Measurements from ENCODE around the gene DPF3. TPM values are rescaled to one million over a fixed set of nuclear protein-coding genes. Genes with fewer than 3 reads are reported as not detected.

The DPF3 gene
- total and polyA plus RNA-seq, 2 donors from 2014 or later, result 2.3 to 2.8 TPM

- intact Hi-C loops (cut with DNase I), result no loop called here
- no peak for FAIRE-seq
Observed at GRCh38 chr14:72657214-72657921, 236.5 kb downstream of the DPF3 start.

GRCh38 chr14:72653026-72653425 is 240.9 kb downstream of the DPF3 start:
- H3K36me3 ChIP-seq (ENCODE audit: control insufficient read depth in 2 of 3, insufficient read depth in 3 of 3, low read length in 3 of 3), result no peaks in the 10 kb centered on the region
- H3K27ac ChIP-seq (ENCODE audit: low read depth in 2 of 2, low read length in 2 of 2), result no peak overlapping the region
- intact Hi-C loops (cut with DNase I), result no loop called here
- DNase-seq (no peak), FAIRE-seq (no peak)
- no peaks in the 10 kb centered on the region for H3K4me1 ChIP-seq (ENCODE audit: control insufficient read depth in 2 of 3, insufficient read depth in 2 of 3, low read depth in 1 of 3, low read length in 3 of 3)
- no peaks in the 10 kb centered on the region for H3K27me3 ChIP-seq (ENCODE audit: control insufficient read depth, insufficient read depth, low read length)
- no peak overlapping the region for H3K4me3 ChIP-seq (ENCODE audit: low read length in 3 of 3)
- H3K9ac ChIP-seq (ENCODE audit: low read length in 3 of 3), result no peak overlapping the region
- no peak for TF ChIP-seq CTCF (IDR thresholded peaks at IDR 0.05; ENCODE audit: borderline replicate concordance, extremely low read depth, insufficient read depth)
- no peaks in the 10 kb centered on the region for H3K9me3 ChIP-seq (ENCODE audit: control insufficient read depth in 2 of 3, insufficient read depth in 1 of 3, low read length in 3 of 3)

More at GRCh38 chr14:72657214-72657921, 236.5 kb downstream of the DPF3 start:
- no peak overlapping the region for H3K9ac ChIP-seq (ENCODE audit: low read length in 3 of 3)
- no peaks in the 10 kb centered on the region for H3K4me1 ChIP-seq (ENCODE audit: control insufficient read depth in 2 of 3, insufficient read depth in 2 of 3, low read depth in 1 of 3, low read length in 3 of 3)
- no peaks in the 10 kb centered on the region for H3K9me3 ChIP-seq (ENCODE audit: control insufficient read depth in 2 of 3, insufficient read depth in 1 of 3, low read length in 3 of 3)
- DNase-seq, result no peak
- no peaks in the 10 kb centered on the region for H3K36me3 ChIP-seq (ENCODE audit: control insufficient read depth in 2 of 3, insufficient read depth in 3 of 3, low read length in 3 of 3)
- no peaks in the 10 kb centered on the region for H3K27me3 ChIP-seq (ENCODE audit: control insufficient read depth, insufficient read depth, low read length)
- H3K4me3 ChIP-seq (ENCODE audit: low read length in 3 of 3), result no peak overlapping the region
- H3K27ac ChIP-seq (ENCODE audit: low read depth in 2 of 2, low read length in 2 of 2), result no peak overlapping the region
- TF ChIP-seq CTCF (IDR thresholded peaks at IDR 0.05; ENCODE audit: borderline replicate concordance, extremely low read depth, insufficient read depth), result no peak

- intact Hi-C loops (cut with DNase I), result no loop called here
- DNase-seq, result no peak
- Histone ChIP-seq H3K4me1 (ENCODE audit: control insufficient read depth in 2 of 3, insufficient read depth in 2 of 3, low read depth in 1 of 3, low read length in 3 of 3) (no peaks in the 10 kb centered on the region), H3K9ac (ENCODE audit: low read length in 3 of 3) (no peak overlapping the region), H3K27ac (ENCODE audit: low read depth in 2 of 2, low read length in 2 of 2) (no peak overlapping the region), H3K27me3 (ENCODE audit: control insufficient read depth, insufficient read depth, low read length) (no peaks in the 10 kb centered on the region), H3K9me3 (ENCODE audit: control insufficient read depth in 2 of 3, insufficient read depth in 1 of 3, low read length in 3 of 3) (no peaks in the 10 kb centered on the region), H3K4me3 (ENCODE audit: low read length in 3 of 3) (no peak overlapping the region), H3K36me3 (ENCODE audit: control insufficient read depth in 2 of 3, insufficient read depth in 3 of 3, low read length in 3 of 3) (no peaks in the 10 kb centered on the region)
- no peak for TF ChIP-seq CTCF (IDR thresholded peaks at IDR 0.05; ENCODE audit: borderline replicate concordance, extremely low read depth, insufficient read depth)
- no peak for FAIRE-seq
Observed at GRCh38 chr14:72652179-72652578, 241.7 kb downstream of the DPF3 start.

GRCh38 chr14:72651714-72652113 is 242.2 kb downstream of the DPF3 start:
- no peaks in the 10 kb centered on the region for H3K4me1 ChIP-seq (ENCODE audit: control insufficient read depth in 2 of 3, insufficient read depth in 2 of 3, low read depth in 1 of 3, low read length in 3 of 3)
- H3K9ac ChIP-seq (ENCODE audit: low read length in 3 of 3), result no peak overlapping the region
- no peaks in the 10 kb centered on the region for H3K27me3 ChIP-seq (ENCODE audit: control insufficient read depth, insufficient read depth, low read length)
- TF ChIP-seq CTCF (IDR thresholded peaks at IDR 0.05; ENCODE audit: borderline replicate concordance, extremely low read depth, insufficient read depth), result no peak
- H3K9me3 ChIP-seq (ENCODE audit: control insufficient read depth in 2 of 3, insufficient read depth in 1 of 3, low read length in 3 of 3), result no peaks in the 10 kb centered on the region
- H3K27ac ChIP-seq (ENCODE audit: low read depth in 2 of 2, low read length in 2 of 2), result no peak overlapping the region
- no peaks in the 10 kb centered on the region for H3K36me3 ChIP-seq (ENCODE audit: control insufficient read depth in 2 of 3, insufficient read depth in 3 of 3, low read length in 3 of 3)
- intact Hi-C loops (cut with DNase I), result no loop called here
- H3K4me3 ChIP-seq (ENCODE audit: low read length in 3 of 3), result no peak overlapping the region
- FAIRE-seq, result no peak
- no peak for DNase-seq
